ENCODE data around the gene VAT1L.

The VAT1L gene

DNA sequence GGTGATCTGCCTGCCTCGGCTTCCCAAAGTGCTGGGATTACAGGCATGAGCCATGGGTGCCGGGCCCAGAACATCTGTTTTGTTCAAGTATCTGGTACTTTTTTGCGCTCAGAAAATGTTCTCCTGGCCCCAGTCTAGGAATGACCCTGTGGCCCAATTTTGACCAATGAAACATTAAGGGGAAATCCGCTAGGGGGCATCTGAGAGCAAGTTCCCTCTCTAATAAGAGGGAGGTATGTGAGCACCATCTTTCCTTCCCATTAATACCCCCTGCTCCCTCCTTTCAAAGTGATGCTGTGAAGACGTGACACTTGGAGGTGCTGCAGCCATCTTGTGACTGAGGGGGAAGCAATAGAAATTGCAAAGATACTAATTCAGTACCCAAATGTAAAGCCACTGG is 217.5 kb downstream of the VAT1L start:
- no peaks in the 10 kb centered on the region for H3K4me1 ChIP-seq
- peak; percentile 22 for DNase-seq
- H3K4me3 ChIP-seq (ENCODE audit: low read depth, low read length) = no peak overlapping the region
- H3K27me3 ChIP-seq = no peaks in the 10 kb centered on the region
- H3K9me3 ChIP-seq = no peaks in the 10 kb centered on the region
- TF ChIP-seq, protein P1, sequence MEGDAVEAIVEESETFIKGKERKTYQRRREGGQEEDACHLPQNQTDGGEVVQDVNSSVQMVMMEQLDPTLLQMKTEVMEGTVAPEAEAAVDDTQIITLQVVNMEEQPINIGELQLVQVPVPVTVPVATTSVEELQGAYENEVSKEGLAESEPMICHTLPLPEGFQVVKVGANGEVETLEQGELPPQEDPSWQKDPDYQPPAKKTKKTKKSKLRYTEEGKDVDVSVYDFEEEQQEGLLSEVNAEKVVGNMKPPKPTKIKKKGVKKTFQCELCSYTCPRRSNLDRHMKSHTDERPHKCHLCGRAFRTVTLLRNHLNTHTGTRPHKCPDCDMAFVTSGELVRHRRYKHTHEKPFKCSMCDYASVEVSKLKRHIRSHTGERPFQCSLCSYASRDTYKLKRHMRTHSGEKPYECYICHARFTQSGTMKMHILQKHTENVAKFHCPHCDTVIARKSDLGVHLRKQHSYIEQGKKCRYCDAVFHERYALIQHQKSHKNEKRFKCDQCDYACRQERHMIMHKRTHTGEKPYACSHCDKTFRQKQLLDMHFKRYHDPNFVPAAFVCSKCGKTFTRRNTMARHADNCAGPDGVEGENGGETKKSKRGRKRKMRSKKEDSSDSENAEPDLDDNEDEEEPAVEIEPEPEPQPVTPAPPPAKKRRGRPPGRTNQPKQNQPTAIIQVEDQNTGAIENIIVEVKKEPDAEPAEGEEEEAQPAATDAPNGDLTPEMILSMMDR (IDR thresholded peaks at IDR 0.05; ENCODE audit: low read depth, low read length) = peak; percentile 30
- no peaks in the 10 kb centered on the region for H3K36me3 ChIP-seq

DNA sequence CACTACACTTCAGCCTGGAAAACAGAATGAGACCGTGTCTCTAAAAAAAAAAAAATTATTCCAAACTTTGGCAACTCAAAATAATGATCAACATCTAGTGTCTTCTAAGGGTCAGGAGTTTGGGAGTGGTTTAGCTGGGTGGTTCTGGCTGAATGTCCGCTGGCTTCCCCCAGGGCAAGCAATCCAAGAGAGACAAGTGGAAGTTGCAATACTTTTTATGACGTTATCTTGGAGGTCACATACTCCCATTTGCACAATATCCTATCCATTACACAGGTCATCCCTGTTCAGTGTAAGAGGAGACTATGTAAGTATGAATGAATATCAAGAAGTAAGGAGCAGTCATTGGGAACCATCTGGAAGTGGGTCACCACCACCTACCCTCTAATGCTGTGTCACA is 218.8 kb downstream of the VAT1L start:
- no peaks in the 10 kb centered on the region for H3K27me3 ChIP-seq
- no peaks in the 10 kb centered on the region for H3K9me3 ChIP-seq
- no peak overlapping the region for H3K4me3 ChIP-seq (ENCODE audit: low read depth, low read length)
- no peak for DNase-seq
- H3K36me3 ChIP-seq = no peaks in the 10 kb centered on the region
- TF ChIP-seq, protein P1 (IDR thresholded peaks at IDR 0.05; ENCODE audit: low read depth, low read length) = no peak
- H3K4me1 ChIP-seq = no peaks in the 10 kb centered on the region

GRCh38 chr16:78022347-78023060 is 234.1 kb downstream of the VAT1L start, which contains the start of gene CLEC3A:
CLEC3A (plus strand) TSS chr16:78022548; CDS start chr16:78022627, 79 bp downstream.
- TF ChIP-seq, protein P1 (IDR thresholded peaks at IDR 0.05; ENCODE audit: low read depth, low read length) = no peak
- H3K4me1 ChIP-seq = no peaks in the 10 kb centered on the region
- H3K4me3 ChIP-seq (ENCODE audit: low read depth, low read length) = no peak within 1 kb of the TSS
- H3K36me3 ChIP-seq = no peaks in the 10 kb centered on the region
- no peak for DNase-seq
- no peaks in the 10 kb centered on the region for H3K27me3 ChIP-seq
- no peaks in the 10 kb centered on the region; the same call in 1 of the 2 replicates for H3K9me3 ChIP-seq

DNA sequence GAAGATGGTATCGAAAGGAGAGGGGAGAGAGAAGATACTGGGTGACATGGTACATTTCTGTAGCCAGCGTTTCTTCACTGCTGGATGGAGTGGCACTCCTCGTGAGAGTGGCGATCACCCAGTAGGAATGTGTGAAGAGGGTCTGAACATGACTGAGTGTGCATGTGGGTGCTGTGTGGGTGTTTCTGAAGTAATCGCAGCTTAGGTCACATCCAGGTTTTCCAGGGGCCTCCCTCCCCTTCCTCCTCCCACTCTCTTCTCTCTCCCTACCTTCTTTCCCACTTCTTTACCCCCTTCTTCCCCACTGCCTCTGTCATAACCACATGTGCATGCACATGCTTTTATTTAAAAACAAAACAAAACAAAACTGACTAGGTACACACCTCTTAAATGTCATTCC is 235.8 kb downstream of the VAT1L start:
- Histone ChIP-seq H3K4me3 (ENCODE audit: low read depth, low read length) (no peak overlapping the region), H3K36me3 (no peaks in the 10 kb centered on the region), H3K27me3 (no peaks in the 10 kb centered on the region), H3K9me3 (no peaks in the 10 kb centered on the region; the same call in 1 of the 2 replicates), H3K4me1 (no peaks in the 10 kb centered on the region)
- TF ChIP-seq, protein P1 (IDR thresholded peaks at IDR 0.05; ENCODE audit: low read depth, low read length) = no peak
- DNase-seq = no peak

GRCh38 chr16:78025631-78026030 is 237.3 kb downstream of the VAT1L start:
- Histone ChIP-seq H3K36me3 (no peaks in the 10 kb centered on the region), H3K9me3 (no peaks in the 10 kb centered on the region; the same call in 1 of the 2 replicates), H3K4me3 (ENCODE audit: low read depth, low read length) (no peak overlapping the region), H3K4me1 (no peaks in the 10 kb centered on the region), H3K27me3 (no peaks in the 10 kb centered on the region)
- no peak for DNase-seq
- TF ChIP-seq, protein P1 (IDR thresholded peaks at IDR 0.05; ENCODE audit: low read depth, low read length) = no peak

GRCh38 chr16:78028018-78028417 is 239.7 kb downstream of the VAT1L start:
- H3K36me3 ChIP-seq = no peaks in the 10 kb centered on the region
- H3K27me3 ChIP-seq = no peaks in the 10 kb centered on the region
- H3K4me1 ChIP-seq = no peaks in the 10 kb centered on the region
- H3K4me3 ChIP-seq (ENCODE audit: low read depth, low read length) = no peak overlapping the region
- no peak for DNase-seq
- no peaks in the 10 kb centered on the region; the same call in 1 of the 2 replicates for H3K9me3 ChIP-seq
- TF ChIP-seq, protein P1 (IDR thresholded peaks at IDR 0.05; ENCODE audit: low read depth, low read length) = no peak

Data from BE2C (cell line).